A549 (cell line): ENCODE results near the gene HIVEP3. TPM values are rescaled to one million over a fixed set of nuclear protein-coding genes. Genes with fewer than 3 reads are reported as not detected.

Experiments used
- ATAC-seq, 2 experiments: fragments of 200-7000 bp in 1 of 2; fragments of >200 bp in 1 of 2; cut with Nextera tagmentation in 1 of 2; cut with Tn5 transposase in 1 of 2; 3 replicates each; pipeline versions ENCODE4 v1.8.0 to v1.9.1; 2018 to 2020; ENCODE audit warnings: mild to moderate bottlenecking in 1 of 2, moderate library complexity in 1 of 2
- CTCF ChIA-PET: fragments of 300-600 bp; sonication (Branson Sonifier 250); formaldehyde crosslinking; extraction: SDS; loops from one replicate; lab custom pipeline; 2021; ENCODE audit warnings: antibody characterized with exemption, inconsistent platforms; lab: Yijun Ruan, JAX
- POLR2A ChIA-PET: fragments of 350-600 bp; formaldehyde crosslinking; extraction: SDS; loops from one replicate; lab custom pipeline; 2021; ENCODE audit warnings: antibody characterized with exemption, inconsistent platforms; lab: Yijun Ruan, JAX
- DNase-seq, 2 experiments: peaks; one replicate each; pipeline versions ENCODE4 v3.0.0 to v3.0.0-alpha.2; 2011 to 2016; ENCODE audit warnings: low read depth in 1 of 2, low spot score in 1 of 2
- FAIRE-seq: peaks from 2 replicates; lab custom pipeline; 2011; peaks lifted over from hg19 to GRCh38; lab: Jason Lieb, UNC
- H3K27ac ChIP-seq, 2 experiments: fragments of >200 bp; sonication (Bioruptor Twin); formaldehyde crosslinking; 3 replicates each; pipeline ENCODE4 v1.5.1; 2016 to 2017
- H3K4me1 ChIP-seq: fragments of >200 bp; sonication (Bioruptor Twin); formaldehyde crosslinking; 3 replicates; pipeline ENCODE4 v1.6.1; 2016
- H3K4me2 ChIP-seq: fragments of >200 bp; sonication (Bioruptor Twin); formaldehyde crosslinking; 3 replicates; pipeline ENCODE4 v1.6.1; 2016
- H3K4me3 ChIP-seq: fragments of >200 bp; sonication (Bioruptor Twin); formaldehyde crosslinking; 3 replicates; pipeline ENCODE4 v1.5.1; 2016
- H3K9me3 ChIP-seq: fragments of >200 bp; sonication (Bioruptor Twin); formaldehyde crosslinking; 3 replicates; pipeline ENCODE4 v1.6.1; 2016
- BCL3 ChIP-seq: fragments of >200 bp; sonication (Bioruptor Twin); formaldehyde crosslinking; IDR thresholded peaks from 3 replicates; pipeline ENCODE4 v1.6.1; 2016
- CBX2 ChIP-seq: fragments of 200-600 bp; sonication (generic); IDR thresholded peaks from 2 replicates; pipeline ENCODE4 v1.6.1; 2016; ENCODE audit warnings: low read depth, mild to moderate bottlenecking, borderline replicate concordance
- CBX8 ChIP-seq: fragments of 200-600 bp; sonication (generic); IDR thresholded peaks from 2 replicates; pipeline ENCODE4 v1.6.1; 2016
- CHD2 ChIP-seq: fragments of 150-350 bp; IDR thresholded peaks from 2 replicates; pipeline ENCODE4 v1.6.1; 2014; ENCODE audit warnings: low read length; ENCODE audit not compliant: partially characterized antibody
- E2F6 ChIP-seq: IDR thresholded peaks from 2 replicates; pipeline ENCODE4 v1.6.1; 2012; ENCODE audit warnings: low read depth, borderline replicate concordance
- FOSB ChIP-seq: fragments of 250-450 bp; sonication (Bioruptor Pico); IDR thresholded peaks from 2 replicates; pipeline ENCODE4 v1.5.0; 2020; ENCODE audit warnings: mild to moderate bottlenecking, moderate library complexity
- GATA3 ChIP-seq: IDR thresholded peaks from 2 replicates; pipeline ENCODE4 v1.6.1; 2012; ENCODE audit warnings: borderline replicate concordance
- HDAC2 ChIP-seq: fragments of 200-600 bp; sonication (generic); IDR thresholded peaks from 2 replicates; pipeline ENCODE4 v1.6.1; 2016
- HMGXB4 ChIP-seq: fragments of 250-450 bp; sonication (Bioruptor Pico); IDR thresholded peaks from 2 replicates; pipeline ENCODE4 v1.5.0; 2021; ENCODE audit warnings: mild to moderate bottlenecking, moderate library complexity, borderline replicate concordance
- HOXB5 ChIP-seq: fragments of 250-450 bp; sonication (Bioruptor Pico); IDR thresholded peaks from 2 replicates; pipeline ENCODE4 v1.5.0; 2020; ENCODE audit warnings: mild to moderate bottlenecking, moderate library complexity
- KDM1A ChIP-seq: fragments of 200-600 bp; sonication (generic); IDR thresholded peaks from 2 replicates; pipeline ENCODE4 v1.6.1; 2016; ENCODE audit warnings: low read depth, mild to moderate bottlenecking
- POLR2A ChIP-seq: IDR thresholded peaks from 2 replicates; pipeline ENCODE4 v1.6.1; 2012; ENCODE audit warnings: mild to moderate bottlenecking, low read length
- SMC3 ChIP-seq: fragments of >200 bp; sonication (Bioruptor Twin); formaldehyde crosslinking; IDR thresholded peaks from 3 replicates; pipeline ENCODE4 v1.6.1; 2018; ENCODE audit warnings: inconsistent platforms
- TP53 ChIP-seq: fragments of 250-450 bp; sonication (Bioruptor Pico); IDR thresholded peaks from 2 replicates; pipeline ENCODE4 v1.5.0; 2021; ENCODE audit warnings: mild to moderate bottlenecking, moderate library complexity
- WGBS: methylation state at CpG from one replicate; pipeline ENCODE4 v1.1.6; 2017; ENCODE audit errors: missing lambda C conversion rate; 5-methylcytosine and 5-hydroxymethylcytosine counted together
- polyA plus RNA-seq, 4 experiments: library from polyadenylated mRNA; depleted of rRNA in 3 of 4; stranded (reverse); fragments of >200 nt; fragmentation: RNase III in 1 of 4; extraction: RNeasy Plus Mini Kit Qiagen cat#74134 plus additional on column Dnase treatment in 1 of 4; gene quantifications; 2 replicates in 3 of 4; 3 replicates in 1 of 4; pipeline ENCODE4 v1.2.3, GENCODE V29; 2011 to 2017

Gene HIVEP3
- polyA plus RNA-seq, 2 of the 4 experiments (the other 2 are of a cell fraction): 1.5 to 2.0 TPM

- Histone ChIP-seq H3K27ac (no peak overlapping the region), H3K4me2 (no peak overlapping the region), H3K4me3 (no peak overlapping the region), H3K9me3 (no peaks in the 10 kb centered on the region), H3K4me1 (no peaks in the 10 kb centered on the region)
- POLR2A ChIA-PET: no interaction called here
- CTCF ChIA-PET: interaction anchor here (1.0 to 2.7 kb wide), 2 partner anchors 10 to 193 kb away, joined by 3 to 11 read pairs; no protein-coding TSS in a partner anchor
- peak in 1 of 2 experiments; percentile 35; a peak in 1 of 6 replicates for ATAC-seq
- FAIRE-seq: no peak
- WGBS: 61% methylated on average over 14 of the region's 25 CpGs
- no peak for TF ChIP-seq HDAC2
- no peak for TF ChIP-seq POLR2A
- TF ChIP-seq FOSB (CRISPR knock-in tag): no peak
- TF ChIP-seq BCL3: no peak
- no peak for TF ChIP-seq KDM1A
- TF ChIP-seq E2F6: no peak
- no peak for TF ChIP-seq TP53
- TF ChIP-seq SMC3: no peak
- no peak for DNase-seq
Measured at GRCh38 chr1:41583658-41584547, 334.8 kb downstream of the HIVEP3 start.

- no peaks in the 10 kb centered on the region for H3K4me1 ChIP-seq
- no peak overlapping the region for H3K27ac ChIP-seq
- ChIA-PET CTCF (interaction anchor here (0.9 to 2.7 kb wide), 2 partner anchors 9 to 10 kb away, joined by 3 to 11 read pairs; no protein-coding TSS in a partner anchor), POLR2A (no interaction called here)
- ATAC-seq (no peak), DNase-seq (no peak), FAIRE-seq (no peak)
- WGBS: 76% methylated on average over 13 of the region's 36 CpGs
- H3K9me3 ChIP-seq: no peaks in the 10 kb centered on the region
- TF ChIP-seq CBX8 (no peak), CBX2 (no peak), HOXB5 (CRISPR knock-in tag) (no peak), CHD2 (no peak), HDAC2 (no peak), BCL3 (no peak), HMGXB4 (CRISPR knock-in tag) (no peak)
- H3K4me2 ChIP-seq: no peak overlapping the region
- no peak overlapping the region for H3K4me3 ChIP-seq
Measured at GRCh38 chr1:41582851-41583657, 335.7 kb downstream of the HIVEP3 start.

- WGBS: 45% methylated on average over 8 of the region's 9 CpGs
- Histone ChIP-seq H3K4me1 (no peaks in the 10 kb centered on the region), H3K4me2 (no peak overlapping the region), H3K9me3 (no peaks in the 10 kb centered on the region), H3K4me3 (no peak overlapping the region), H3K27ac (no peak overlapping the region)
- POLR2A ChIA-PET: no interaction called here
- ATAC-seq (no peak), DNase-seq (no peak), FAIRE-seq (no peak)
- CTCF ChIA-PET: interaction anchor here (0.9 kb wide), 1 partner anchor 9 kb away, joined by 3 read pairs; no protein-coding TSS in a partner anchor
- no peak for TF ChIP-seq HOXB5 (CRISPR knock-in tag)
- no peak for TF ChIP-seq GATA3
Measured at GRCh38 chr1:41582351-41582750, 336.4 kb downstream of the HIVEP3 start.
